Left ventricle myocardium inferior (tissue), 1 donor: ENCODE measurements around the gene FCSK. TPM values are rescaled to one million over a fixed set of nuclear protein-coding genes. Genes with fewer than 3 reads are reported as not detected.

Experiments
- DNase-seq: peaks from one replicate; pipeline ENCODE4 v3.0.0-alpha.2; 2020
- H3K27ac ChIP-seq: fragments of 200-600 bp; replicated peaks from 2 replicates; pipeline ENCODE4 v1.8.0; 2021
- H3K27me3 ChIP-seq: fragments of 200-600 bp; 2 replicates; pipeline ENCODE4 v1.8.0; 2021; ENCODE audit warnings: low read depth
- H3K36me3 ChIP-seq: fragments of 200-600 bp; 2 replicates; pipeline ENCODE4 v1.8.0; 2021
- H3K4me1 ChIP-seq: fragments of 200-600 bp; 2 replicates; pipeline ENCODE4 v1.8.0; 2021
- H3K4me3 ChIP-seq: fragments of 200-600 bp; 2 replicates; pipeline ENCODE4 v1.8.0; 2021; ENCODE audit warnings: mild to moderate bottlenecking, moderate library complexity
- H3K9me3 ChIP-seq: fragments of 200-600 bp; replicated peaks from 2 replicates; pipeline ENCODE4 v1.8.0; 2021
- CTCF ChIP-seq: fragments of 200-600 bp; IDR thresholded peaks from 2 replicates; pipeline ENCODE4 v1.8.0; 2021; ENCODE audit warnings: antibody characterized with exemption, mild to moderate bottlenecking, borderline replicate concordance
- intact Hi-C: fragments of 100-400 bp; cut with micrococcal nuclease; formaldehyde crosslinking; loops from one replicate; pipeline ENCODE4 v1.11.0; 2022
- total RNA-seq: library from RNA; stranded (reverse); fragmentation: NEBNext Ultra II Directional; extraction: Animal tissue kit (Norgen Biotek cat#: 25700); gene quantifications from one replicate; pipeline ENCODE4 v1.2.1, GENCODE V29; 2021
- donor health status: DM: no; HTN: yes; CAD: no; lungs with severe emphysema.

Gene FCSK
- total RNA-seq, 1 donor from 2014 or later: 7.4 TPM

GRCh38 chr16:70455910-70456309 lies 1.5 kb downstream of the FCSK start:
- H3K4me3 ChIP-seq: peak overlapping the region; percentile 99
- H3K27ac ChIP-seq: no peak overlapping the region
- no peak for DNase-seq
- intact Hi-C loops: no loop called here
- no peak for TF ChIP-seq CTCF
- no peaks in the 10 kb centered on the region for H3K9me3 ChIP-seq
- H3K27me3 ChIP-seq: no peaks in the 10 kb centered on the region
- H3K36me3 ChIP-seq: no peaks in the 10 kb centered on the region
- peaks cover 30% of the 10 kb centered on the region for H3K4me1 ChIP-seq

GRCh38 chr16:70457446-70458166 lies 3.2 kb downstream of the FCSK start:
- Histone ChIP-seq H3K27ac (no peak overlapping the region), H3K9me3 (no peaks in the 10 kb centered on the region), H3K4me1 (peaks cover 39% of the 10 kb centered on the region), H3K4me3 (no peak overlapping the region), H3K36me3 (no peaks in the 10 kb centered on the region), H3K27me3 (no peaks in the 10 kb centered on the region)
- TF ChIP-seq CTCF: no peak
- intact Hi-C loops: no loop called here
- DNase-seq: no peak

- DNase-seq: no peak
- no peaks in the 10 kb centered on the region for H3K9me3 ChIP-seq
- H3K27me3 ChIP-seq: no peaks in the 10 kb centered on the region
- H3K4me3 ChIP-seq: no peak overlapping the region
- no peak for TF ChIP-seq CTCF
- peak overlapping the region; percentile 12 for H3K27ac ChIP-seq
- intact Hi-C loops: no loop called here
- peaks cover 27% of the 10 kb centered on the region for H3K36me3 ChIP-seq
- H3K4me1 ChIP-seq: peaks cover 15% of the 10 kb centered on the region
These were observed 6.4 kb downstream of the FCSK start for GRCh38 chr16:70460737-70461261.

- no peak for TF ChIP-seq CTCF
- intact Hi-C loops: no loop called here
- H3K9me3 ChIP-seq: no peaks in the 10 kb centered on the region
- H3K4me1 ChIP-seq: peaks cover 14% of the 10 kb centered on the region
- peaks cover 46% of the 10 kb centered on the region for H3K36me3 ChIP-seq
- H3K27me3 ChIP-seq: no peaks in the 10 kb centered on the region
- DNase-seq: no peak
- H3K4me3 ChIP-seq: no peak overlapping the region
- no peak overlapping the region for H3K27ac ChIP-seq
These were observed 8.8 kb downstream of the FCSK start for GRCh38 chr16:70463235-70463634.

GRCh38 chr16:70465999-70466804 lies 11.8 kb downstream of the FCSK start:
- Histone ChIP-seq H3K27me3 (no peaks in the 10 kb centered on the region), H3K27ac (no peak overlapping the region), H3K9me3 (no peaks in the 10 kb centered on the region), H3K4me1 (peaks cover 6% of the 10 kb centered on the region), H3K36me3 (peaks cover 51% of the 10 kb centered on the region), H3K4me3 (no peak overlapping the region)
- intact Hi-C loops: no loop called here
- no peak for TF ChIP-seq CTCF
- no peak for DNase-seq
